Stimulated activated CD4-positive, alpha-beta T cell treated with anti-CD3 and anti-CD28 coated beads, Interleukin-1b, Interleukin-23, amount 100 ng/mL, for 1 hour (primary cell): ENCODE results near the gene TLR10.

Experiments
- DNase-seq, 2 donors: peaks; one replicate each; pipeline ENCODE4 v3.0.0-alpha.2; 2020; ENCODE audit warnings: low read depth in 2 of 2

TLR10 gene

GRCh38 chr4:38730830-38731646 is 51.8 kb downstream of the TLR10 start:
- peak; percentile 52 to 81 for DNase-seq

- no peak for DNase-seq
These were observed 52.3 kb downstream of the TLR10 start for GRCh38 chr4:38730493-38730829.

DNA sequence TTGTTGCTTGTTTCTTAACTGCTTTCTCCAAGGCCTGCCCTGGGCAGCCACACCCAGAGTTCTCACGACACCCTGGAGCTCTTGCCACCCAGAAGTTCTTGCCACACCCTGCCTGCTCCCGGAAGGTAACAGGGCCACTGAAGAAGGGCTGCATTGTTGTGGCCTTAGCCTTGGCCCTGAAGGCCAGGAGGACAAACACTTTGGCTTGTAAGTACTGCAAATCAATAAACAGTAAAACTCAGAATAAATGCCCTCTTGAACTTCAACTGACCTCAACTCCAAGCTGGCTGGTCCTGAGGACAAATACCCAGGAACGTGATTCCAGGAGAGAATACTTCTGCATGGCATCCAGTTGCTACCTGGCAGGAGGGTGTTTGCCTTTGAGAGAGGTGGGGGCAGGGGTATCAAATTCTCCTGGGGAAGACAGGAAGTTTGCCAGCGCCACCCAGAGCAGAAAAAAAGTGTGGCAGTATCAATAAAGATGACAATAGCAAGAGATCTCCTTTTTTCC is 54.1 kb downstream of the TLR10 start:
- no peak for DNase-seq

DNA sequence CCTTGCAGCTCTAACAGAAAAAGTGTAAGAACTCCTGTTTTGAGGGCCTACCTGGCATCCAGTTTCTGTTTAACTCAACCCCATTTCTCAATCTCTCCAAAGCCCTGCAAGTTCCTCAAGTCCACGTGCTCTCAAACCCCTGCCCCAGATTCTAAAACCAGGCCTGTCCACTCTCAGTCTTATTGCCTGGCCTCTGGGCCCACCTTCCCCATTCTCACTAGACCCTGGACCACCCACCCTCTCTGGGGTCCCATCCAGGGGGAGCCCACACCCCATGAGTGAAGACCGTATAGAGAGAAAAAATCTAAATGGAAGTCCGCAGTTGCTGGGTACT is 58.3 kb downstream of the TLR10 start:
- no peak for DNase-seq

DNA sequence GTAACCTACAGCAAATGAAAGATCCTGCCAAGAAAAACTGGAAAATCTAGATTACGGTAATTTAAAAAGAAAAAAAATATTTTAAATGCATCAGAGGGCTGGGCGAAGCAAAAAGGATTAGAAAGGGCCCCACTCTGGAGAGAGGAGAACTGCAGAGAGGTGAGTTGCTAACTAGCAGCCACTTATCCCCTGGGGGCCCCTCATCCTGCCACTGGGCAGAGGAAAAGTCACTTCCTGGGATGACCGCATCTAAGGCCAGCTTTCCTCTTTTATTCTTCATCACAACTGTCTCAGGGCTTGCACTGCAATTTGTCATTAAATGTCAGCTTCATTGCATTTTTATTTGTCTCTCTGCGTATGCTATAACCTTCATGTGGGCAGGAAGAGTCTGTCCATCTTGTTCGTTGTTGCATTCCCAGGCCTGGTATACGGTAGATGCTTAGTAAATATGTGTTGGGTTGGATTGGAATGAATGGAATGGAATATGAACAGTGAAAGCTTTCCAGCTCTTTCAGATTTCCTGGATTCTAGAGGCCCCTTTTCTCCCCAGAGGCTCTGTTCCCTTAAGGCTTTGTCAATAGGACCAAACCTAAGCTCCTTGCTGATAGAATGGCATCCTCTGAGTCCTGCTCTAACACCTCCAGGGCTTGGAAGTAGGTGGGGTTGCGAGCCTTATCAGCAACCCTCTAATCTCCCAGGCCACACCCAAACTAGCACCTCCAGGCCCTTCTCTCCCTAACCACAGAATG is 58.9 kb downstream of the TLR10 start:
- DNase-seq: no peak

DNA sequence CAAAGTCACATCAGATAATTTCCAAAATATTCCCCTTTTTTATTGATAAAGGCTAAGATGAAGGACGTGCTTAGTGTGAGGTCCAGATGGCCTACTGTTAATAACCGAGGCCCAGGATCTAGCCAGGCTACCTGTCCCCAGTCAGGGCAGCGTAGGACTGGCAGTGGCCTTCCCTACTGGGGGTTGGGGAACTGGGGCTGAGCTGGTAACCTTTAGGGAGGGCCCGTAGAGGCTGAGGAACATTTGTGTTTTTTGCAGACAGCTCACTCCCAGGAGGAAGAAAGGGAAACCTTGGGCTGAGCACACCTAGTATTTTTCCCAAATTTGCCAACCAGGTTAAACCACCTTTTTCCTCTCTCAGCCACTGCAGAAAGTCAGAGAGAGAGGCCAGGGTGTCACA is 59.7 kb downstream of the TLR10 start:
- no peak for DNase-seq
